H1 (cell line): Measurements from ENCODE around the gene RRP1. TPM values are rescaled to one million over a fixed set of nuclear protein-coding genes. Genes with fewer than 3 reads are reported as not detected.

Source experiments
- CREB1 ChIP-seq: IDR thresholded peaks from 2 replicates; pipeline ENCODE4 v1.6.1; 2012; ENCODE audit warnings: inconsistent platforms
- KDM5A ChIP-seq: fragments of 200-600 bp; IDR thresholded peaks from 2 replicates; pipeline ENCODE4 v1.7.1; 2012; ENCODE audit warnings: mild to moderate bottlenecking, low read length, inconsistent platforms, mixed read lengths
- POU5F1 ChIP-seq: IDR thresholded peaks from 2 replicates; pipeline ENCODE4 v1.6.1; 2011; ENCODE audit warnings: low read depth, mild to moderate bottlenecking, low read length, moderate library complexity
- SIX5 ChIP-seq: IDR thresholded peaks from 2 replicates; pipeline ENCODE4 v1.6.1; 2011; ENCODE audit warnings: mild to moderate bottlenecking, low read depth, low read length
- TAF1 ChIP-seq: IDR thresholded peaks from 2 replicates; pipeline ENCODE4 v1.6.1; 2011; ENCODE audit warnings: mild to moderate bottlenecking, low read depth, low read length
- TEAD4 ChIP-seq: IDR thresholded peaks from 2 replicates; pipeline ENCODE4 v1.6.1; 2012; ENCODE audit warnings: low read depth, low read length, inconsistent platforms, mixed read lengths
- polyA plus RNA-seq, 7 experiments: library from polyadenylated mRNA; depleted of rRNA in 3 of 7; stranded (reverse) in 5 of 7; unstranded in 2 of 7; fragments of >200 nt in 5 of 7; fragments of 200-250 nt in 2 of 7; gene quantifications; 1 replicate in 5 of 7; 2 replicates in 1 of 7; 4 replicates in 1 of 7; pipeline versions ENCODE4 v1.2.1 to v1.2.3, GENCODE V29; 2011 to 2013; ENCODE audit warnings: missing spikeins in 2 of 7, mixed read lengths in 2 of 7
- total RNA-seq: library from RNA; stranded (reverse); fragmentation: NEBNext Ultra II Directional; extraction: Animal tissue kit (Norgen Biotek cat#: 25700); gene quantifications from 2 replicates; pipeline ENCODE4 v1.2.1, GENCODE V29; 2021

The RRP1 gene
- total and polyA plus RNA-seq, 2 of the 8 experiments (the other 6 are each of a cell fraction or from before 2014, with no cell fraction given) = 11.6 to 55.2 TPM

GRCh38 chr21:43751955-43752591, 37.3 kb upstream of the RRP1 start (continued):
- TF ChIP-seq KDM5A (no peak), TEAD4 (no peak), TAF1 (no peak), POU5F1 (no peak), CREB1 (no peak), SIX5 (no peak)
